Endothelial cell (in vitro differentiated cells): ENCODE measurements around the gene RTP5. TPM values are rescaled to one million over a fixed set of nuclear protein-coding genes. Genes with fewer than 3 reads are reported as not detected.

ENCODE experiments used
- DNase-seq: peaks from one replicate; pipeline ENCODE4 v3.0.0; 2021; ENCODE audit warnings: low spot score
- H3K27ac Mint-ChIP-seq: one replicate; pipeline ENCODE4 v1.8.0; 2021; ENCODE audit warnings: mixed read lengths, inconsistent platforms; ENCODE audit not compliant: unreplicated experiment
- H3K27me3 Mint-ChIP-seq: one replicate; pipeline ENCODE4 v1.8.0; 2021; ENCODE audit warnings: mild to moderate bottlenecking, moderate library complexity, mixed read lengths, inconsistent platforms; ENCODE audit not compliant: unreplicated experiment
- H3K36me3 Mint-ChIP-seq: one replicate; pipeline ENCODE4 v1.8.0; 2021; ENCODE audit warnings: mild to moderate bottlenecking, low read depth, mixed read lengths, inconsistent platforms; ENCODE audit not compliant: unreplicated experiment
- H3K4me1 Mint-ChIP-seq: one replicate; pipeline ENCODE4 v1.8.0; 2021; ENCODE audit warnings: mild to moderate bottlenecking, mixed read lengths, inconsistent platforms; ENCODE audit not compliant: unreplicated experiment
- H3K4me3 Mint-ChIP-seq: one replicate; pipeline ENCODE4 v1.8.0; 2021; ENCODE audit warnings: mild to moderate bottlenecking, mixed read lengths, inconsistent platforms; ENCODE audit not compliant: unreplicated experiment
- H3K9me3 Mint-ChIP-seq: one replicate; pipeline ENCODE4 v1.8.0; 2021; ENCODE audit warnings: mixed read lengths, inconsistent platforms; ENCODE audit not compliant: unreplicated experiment
- total RNA-seq: library from RNA; stranded (reverse); fragmentation: NEBNext Ultra II Directional; extraction: Animal tissue kit (Norgen Biotek cat#: 25700); gene quantifications from one replicate; pipeline ENCODE4 v1.2.1, GENCODE V29; 2021; ENCODE audit not compliant: unreplicated experiment
- TF ChIP-seq, protein P1 (sequence below): fragments of 200-600 bp; sonication (generic); IDR thresholded peaks from one replicate; pipeline ENCODE4 v1.5.0; 2021; ENCODE audit warnings: antibody characterized with exemption; ENCODE audit not compliant: unreplicated experiment

RTP5 gene
- total RNA-seq, 1 donor from 2014 or later = not detected

DNA sequence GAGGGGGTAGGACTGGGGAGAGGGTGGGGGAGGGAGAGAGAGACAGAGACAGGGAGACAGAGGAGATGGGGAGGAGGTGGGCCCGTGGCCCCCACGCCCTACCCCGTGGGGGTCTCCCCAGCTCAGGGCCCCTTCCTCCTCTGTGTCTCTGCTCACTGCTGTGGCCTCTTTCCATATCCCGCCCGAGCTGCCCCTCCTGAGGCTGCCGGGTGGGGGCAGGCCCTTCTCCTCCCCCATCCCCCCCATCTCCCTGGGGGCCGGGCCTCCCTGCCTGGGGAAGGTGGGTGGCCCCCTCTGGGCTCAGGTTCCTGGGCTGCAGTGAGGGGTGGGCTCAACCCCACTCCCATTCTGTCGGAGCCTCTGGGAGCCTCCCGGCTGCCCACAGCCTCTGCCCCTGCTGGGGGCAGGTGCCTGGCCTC, 10.5 kb upstream of the RTP5 start:
- H3K4me3 Mint-ChIP-seq = no peak overlapping the region
- H3K4me1 Mint-ChIP-seq = no peaks in the 10 kb centered on the region
- TF ChIP-seq, protein P1, sequence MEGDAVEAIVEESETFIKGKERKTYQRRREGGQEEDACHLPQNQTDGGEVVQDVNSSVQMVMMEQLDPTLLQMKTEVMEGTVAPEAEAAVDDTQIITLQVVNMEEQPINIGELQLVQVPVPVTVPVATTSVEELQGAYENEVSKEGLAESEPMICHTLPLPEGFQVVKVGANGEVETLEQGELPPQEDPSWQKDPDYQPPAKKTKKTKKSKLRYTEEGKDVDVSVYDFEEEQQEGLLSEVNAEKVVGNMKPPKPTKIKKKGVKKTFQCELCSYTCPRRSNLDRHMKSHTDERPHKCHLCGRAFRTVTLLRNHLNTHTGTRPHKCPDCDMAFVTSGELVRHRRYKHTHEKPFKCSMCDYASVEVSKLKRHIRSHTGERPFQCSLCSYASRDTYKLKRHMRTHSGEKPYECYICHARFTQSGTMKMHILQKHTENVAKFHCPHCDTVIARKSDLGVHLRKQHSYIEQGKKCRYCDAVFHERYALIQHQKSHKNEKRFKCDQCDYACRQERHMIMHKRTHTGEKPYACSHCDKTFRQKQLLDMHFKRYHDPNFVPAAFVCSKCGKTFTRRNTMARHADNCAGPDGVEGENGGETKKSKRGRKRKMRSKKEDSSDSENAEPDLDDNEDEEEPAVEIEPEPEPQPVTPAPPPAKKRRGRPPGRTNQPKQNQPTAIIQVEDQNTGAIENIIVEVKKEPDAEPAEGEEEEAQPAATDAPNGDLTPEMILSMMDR = no peak
- H3K27me3 Mint-ChIP-seq = peaks cover 7% of the 10 kb centered on the region
- peaks cover under 1% of the 10 kb centered on the region for H3K9me3 Mint-ChIP-seq
- no peak overlapping the region for H3K27ac Mint-ChIP-seq
- no peak for DNase-seq
- H3K36me3 Mint-ChIP-seq = peaks cover 6% of the 10 kb centered on the region

DNA sequence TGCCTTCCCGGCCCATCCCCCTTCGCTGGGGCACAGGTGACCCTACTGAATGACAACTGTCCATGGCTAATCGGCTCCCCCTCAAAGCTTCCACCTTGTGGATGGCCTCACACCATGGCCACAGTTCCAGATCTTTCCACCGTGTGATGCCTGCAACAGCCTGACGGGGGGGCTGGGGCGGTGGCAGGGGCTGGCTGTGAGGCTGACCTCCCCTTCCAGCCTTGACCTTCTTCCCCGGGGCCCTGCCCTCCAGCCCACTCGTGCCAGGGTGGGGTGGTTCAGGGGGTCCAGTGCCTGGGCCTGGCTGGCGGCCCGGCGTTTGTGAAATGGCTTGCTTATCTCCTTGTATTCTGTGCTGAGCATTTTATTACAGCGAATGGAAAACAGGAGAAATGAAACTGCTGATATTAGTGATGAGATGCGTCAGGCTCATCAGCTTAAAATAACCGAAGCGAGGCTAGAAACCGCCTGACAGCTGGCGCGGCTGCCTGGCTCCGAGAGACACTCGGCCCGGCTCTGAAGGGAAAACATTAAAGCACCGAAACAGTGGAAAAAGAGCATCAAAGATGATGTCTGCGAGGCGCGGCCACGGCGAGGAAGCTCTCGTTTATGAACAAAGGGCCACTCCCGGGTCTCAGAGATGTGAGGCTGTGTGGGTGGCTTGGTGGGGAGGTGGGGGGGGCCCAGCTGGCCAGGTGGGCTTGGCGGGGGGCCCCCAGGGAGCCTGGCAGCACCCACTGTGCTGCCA, 9.9 kb upstream of the RTP5 start:
- peaks cover 12% of the 10 kb centered on the region for H3K36me3 Mint-ChIP-seq
- H3K27me3 Mint-ChIP-seq = peaks cover 11% of the 10 kb centered on the region
- DNase-seq = peak; percentile 12
- no peak overlapping the region for H3K4me3 Mint-ChIP-seq
- no peaks in the 10 kb centered on the region for H3K4me1 Mint-ChIP-seq
- peaks cover 4% of the 10 kb centered on the region for H3K9me3 Mint-ChIP-seq
- TF ChIP-seq, protein P1 = no peak
- H3K27ac Mint-ChIP-seq = no peak overlapping the region

DNA sequence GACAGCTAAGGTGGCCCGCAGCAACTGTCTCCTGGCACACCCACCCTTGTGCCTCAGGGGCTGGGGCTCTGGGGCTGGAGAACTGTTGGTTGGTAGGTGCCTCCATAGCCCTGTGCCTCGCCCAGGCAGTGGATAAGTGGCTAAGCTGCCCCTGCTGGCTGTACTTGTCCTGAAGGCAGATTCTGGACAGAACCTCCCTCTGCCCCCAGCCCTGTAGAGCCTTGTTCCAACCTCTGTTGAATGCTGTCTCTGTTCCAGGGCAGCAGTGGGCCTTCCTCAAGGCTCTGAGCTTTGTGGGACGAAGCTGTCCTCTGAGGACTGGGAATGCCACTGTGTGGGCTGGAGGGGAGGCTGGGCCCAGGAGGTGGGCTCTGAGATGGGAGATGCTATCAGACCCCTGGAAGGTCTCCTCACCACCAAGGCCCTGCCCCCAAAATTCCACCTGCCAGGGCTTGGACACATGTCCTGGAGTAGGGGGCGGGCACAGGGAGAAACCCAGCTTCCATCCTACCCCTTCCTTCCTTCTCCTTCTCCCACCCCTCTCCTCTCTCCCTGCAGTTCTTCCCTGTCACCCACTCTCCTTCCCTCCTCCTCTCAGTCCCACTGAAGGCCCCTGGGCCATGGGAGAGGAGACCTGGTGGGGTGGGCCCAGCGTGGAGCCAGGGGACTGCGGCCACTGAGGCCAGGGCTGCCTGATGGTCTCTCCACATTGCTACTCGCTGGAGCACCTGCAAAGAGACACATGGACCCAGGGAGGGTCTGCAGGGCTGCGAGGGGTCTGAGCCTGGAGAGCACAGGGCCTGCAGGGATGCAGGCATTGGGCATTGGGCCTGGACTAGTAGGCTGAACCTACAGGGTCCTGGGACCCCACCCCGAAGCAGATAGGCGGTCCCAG, 9.1 kb upstream of the RTP5 start:
- TF ChIP-seq, protein P1 = no peak
- Mint-ChIP-seq H3K4me3 (no peak overlapping the region), H3K27me3 (peaks cover 15% of the 10 kb centered on the region), H3K36me3 (peaks cover 20% of the 10 kb centered on the region), H3K27ac (no peak overlapping the region), H3K4me1 (peaks cover 6% of the 10 kb centered on the region), H3K9me3 (peaks cover 4% of the 10 kb centered on the region)
- DNase-seq = no peak

DNA sequence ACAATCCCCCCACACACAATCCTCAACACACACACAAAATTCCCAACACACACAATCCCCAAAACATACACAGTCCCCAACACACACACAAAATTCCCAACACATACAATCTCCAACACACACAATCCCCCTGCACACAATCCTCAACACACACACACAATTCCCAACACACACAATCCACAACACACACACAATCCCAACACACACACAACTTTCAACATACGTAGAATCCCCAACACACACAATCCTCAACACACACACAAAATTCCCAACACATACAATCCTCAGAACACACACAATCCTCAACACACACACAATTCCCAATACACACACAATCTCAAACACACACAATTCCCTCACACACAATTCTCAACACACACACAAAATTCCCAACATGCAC, 8.3 kb upstream of the RTP5 start:
- Mint-ChIP-seq H3K27ac (no peak overlapping the region), H3K4me3 (no peak overlapping the region), H3K36me3 (peaks cover 26% of the 10 kb centered on the region)

More for the DNA sequence above, 8.3 kb upstream of the RTP5 start:
- DNase-seq = no peak
- Mint-ChIP-seq H3K4me1 (peaks cover 11% of the 10 kb centered on the region), H3K27me3 (peaks cover 19% of the 10 kb centered on the region), H3K9me3 (peaks cover 4% of the 10 kb centered on the region)
- TF ChIP-seq, protein P1 = no peak
